IMR-90 (cell line): Measurements from ENCODE around the gene CDH13. TPM values are rescaled to one million over a fixed set of nuclear protein-coding genes. Genes with fewer than 3 reads are reported as not detected.

ENCODE experiments used
- ATAC-seq: fragments of 200-7000 bp; cut with Tn5 transposase; 2 replicates; pipeline ENCODE4 v1.9.1; 2020; ENCODE audit warnings: low read depth, mild to moderate bottlenecking, moderate library complexity
- BruUV-seq: library from RNA; stranded (reverse); fragments of 400-500 nt; replicated peaks from 2 replicates; lab custom pipeline; 2021; lab: Mats Ljungman, UMichigan
- CTCF ChIA-PET: fragments of 300-600 bp; formaldehyde crosslinking; extraction: SDS; loops from one replicate; lab custom pipeline; 2021; ENCODE audit warnings: antibody characterized with exemption; lab: Yijun Ruan, JAX
- POLR2A ChIA-PET: fragments of 300-600 bp; sonication (Branson Sonifier 250); formaldehyde crosslinking; loops from one replicate; lab custom pipeline; 2022; ENCODE audit warnings: antibody characterized with exemption; ENCODE audit not compliant: unreplicated experiment; lab: Charles Lee
- DNase-seq: peaks from one replicate; pipeline ENCODE4 v3.0.0; 2013
- H2AFZ ChIP-seq: replicated peaks from 2 replicates; pipeline ENCODE3; 2013; ENCODE audit warnings: low read length, mild to moderate bottlenecking; ENCODE audit not compliant: poor library complexity
- H2AK5ac ChIP-seq: 2 replicates; pipeline ENCODE4 v1.6.1; 2013; ENCODE audit warnings: low read depth, low read length, inconsistent platforms
- H2AK9ac ChIP-seq: replicated peaks from 2 replicates; pipeline ENCODE3; 2013; ENCODE audit warnings: mild to moderate bottlenecking, low read depth, low read length, moderate library complexity; ENCODE audit not compliant: poor library complexity
- H2BK120ac ChIP-seq: 2 replicates; pipeline ENCODE4 v1.6.1; 2013; ENCODE audit warnings: low read depth, low read length, inconsistent platforms
- H2BK15ac ChIP-seq: 3 replicates; pipeline ENCODE4 v1.6.1; 2013; ENCODE audit warnings: low read depth, low read length, inconsistent platforms
- H2BK20ac ChIP-seq: 2 replicates; pipeline ENCODE4 v1.6.1; 2013; ENCODE audit warnings: low read depth, mild to moderate bottlenecking, inconsistent platforms, low read length, moderate library complexity
- H2BK5ac ChIP-seq: 2 replicates; pipeline ENCODE4 v1.6.1; 2013; ENCODE audit warnings: mild to moderate bottlenecking, low read depth, low read length, inconsistent platforms; ENCODE audit not compliant: poor library complexity, severe bottlenecking
- H3K14ac ChIP-seq: replicated peaks from 2 replicates; pipeline ENCODE4 v1.6.1; 2013; ENCODE audit warnings: low read depth, low read length, inconsistent platforms
- H3K18ac ChIP-seq: 2 replicates; pipeline ENCODE4 v1.6.1; 2013; ENCODE audit warnings: low read depth, low read length, control low read depth
- H3K23ac ChIP-seq: 2 replicates; pipeline ENCODE4 v1.6.1; 2013; ENCODE audit warnings: low read depth, low read length, inconsistent platforms
- H3K27ac ChIP-seq: 2 replicates; pipeline ENCODE4 v1.5.1; 2013; ENCODE audit warnings: mild to moderate bottlenecking, control low read depth, low read length; ENCODE audit not compliant: insufficient read depth
- H3K27me3 ChIP-seq: 2 replicates; pipeline ENCODE4 v1.6.1; 2013; ENCODE audit warnings: low read length; ENCODE audit not compliant: control insufficient read depth, insufficient read depth
- H3K36me3 ChIP-seq: 2 replicates; pipeline ENCODE4 v1.6.1; 2013; ENCODE audit warnings: low read length, mixed read lengths; ENCODE audit not compliant: control insufficient read depth, insufficient read depth
- H3K4ac ChIP-seq: 2 replicates; pipeline ENCODE4 v1.6.1; 2013; ENCODE audit warnings: low read depth, low read length, inconsistent platforms
- H3K4me1 ChIP-seq: 2 replicates; pipeline ENCODE4 v1.6.1; 2013; ENCODE audit warnings: low read length, mixed read lengths; ENCODE audit not compliant: control insufficient read depth, insufficient read depth
- H3K4me2 ChIP-seq: 2 replicates; pipeline ENCODE4 v1.6.1; 2013; ENCODE audit warnings: low read depth, mild to moderate bottlenecking, control low read depth, low read length, moderate library complexity
- H3K4me3 ChIP-seq: 2 replicates; pipeline ENCODE4 v1.5.1; 2013; ENCODE audit warnings: low read depth, mild to moderate bottlenecking, control low read depth, low read length, moderate library complexity; ENCODE audit not compliant: insufficient read depth
- H3K56ac ChIP-seq: 2 replicates; pipeline ENCODE4 v1.6.1; 2013; ENCODE audit warnings: low read length, inconsistent platforms; ENCODE audit not compliant: insufficient read depth; ENCODE audit errors: extremely low read depth
- H3K79me1 ChIP-seq, 2 experiments: 2 replicates each; pipeline ENCODE4 v1.6.1; 2013; ENCODE audit warnings: low read length in 2 of 2, inconsistent platforms in 1 of 2, low read depth in 1 of 2
- H3K9ac ChIP-seq: 2 replicates; pipeline ENCODE4 v1.6.1; 2013; ENCODE audit warnings: low read depth, low read length, control low read depth
- H3K9me1 ChIP-seq: 2 replicates; pipeline ENCODE4 v1.6.1; 2013; ENCODE audit warnings: low read length, inconsistent platforms; ENCODE audit not compliant: insufficient read depth
- H3K9me3 ChIP-seq: 2 replicates; pipeline ENCODE4 v1.6.1; 2013; ENCODE audit warnings: low read length; ENCODE audit not compliant: control insufficient read depth, insufficient read depth
- H4K20me1 ChIP-seq: 2 replicates; pipeline ENCODE4 v1.6.1; 2013; ENCODE audit warnings: low read length, inconsistent platforms; ENCODE audit not compliant: insufficient read depth
- H4K5ac ChIP-seq: 2 replicates; pipeline ENCODE4 v1.6.1; 2013; ENCODE audit warnings: mild to moderate bottlenecking, low read depth, low read length, control low read depth
- H4K8ac ChIP-seq, 2 experiments: 2 replicates each; pipeline ENCODE4 v1.6.1; 2013; ENCODE audit warnings: low read depth in 2 of 2, low read length in 2 of 2, control low read depth in 1 of 2, inconsistent platforms in 1 of 2
- H4K91ac ChIP-seq: 2 replicates; pipeline ENCODE4 v1.6.1; 2013; ENCODE audit warnings: low read depth, low read length, inconsistent platforms; ENCODE audit not compliant: insufficient read depth
- CEBPB ChIP-seq: IDR thresholded peaks from 2 replicates; pipeline ENCODE4 v1.6.1; 2012; ENCODE audit warnings: low read depth, low read length, improper control_type of control experiment
- CHD1 ChIP-seq: IDR thresholded peaks from 2 replicates; pipeline ENCODE4 v1.6.1; 2012; ENCODE audit warnings: low read depth, low read length, improper control_type of control experiment
- ELK1 ChIP-seq: fragments of 150-350 bp; IDR thresholded peaks from 2 replicates; pipeline ENCODE4 v1.6.1; 2016; ENCODE audit warnings: low read depth, mild to moderate bottlenecking, low read length, moderate library complexity, borderline replicate concordance
- FOS ChIP-seq: fragments of 150-350 bp; IDR thresholded peaks from 2 replicates; pipeline ENCODE4 v1.6.1; 2016; ENCODE audit warnings: low read depth, low read length
- MAFK ChIP-seq: IDR thresholded peaks from 2 replicates; pipeline ENCODE4 v1.6.1; 2012; ENCODE audit warnings: low read depth, low read length, improper control_type of control experiment
- MAZ ChIP-seq: IDR thresholded peaks from 2 replicates; pipeline ENCODE4 v1.6.1; 2012; ENCODE audit warnings: low read depth, mild to moderate bottlenecking, low read length, improper control_type of control experiment, moderate library complexity, borderline replicate concordance
- MXI1 ChIP-seq: IDR thresholded peaks from 2 replicates; pipeline ENCODE4 v1.6.1; 2012; ENCODE audit warnings: low read depth, mild to moderate bottlenecking, low read length, moderate library complexity, borderline replicate concordance
- WGBS, 2 experiments: methylation state at CpG; one replicate each; pipeline versions ENCODE4 v1.1.5 to v1.1.7; 2013; ENCODE audit warnings: missing lambda C conversion rate in 2 of 2; ENCODE audit not compliant: insufficient read length in 1 of 2; ENCODE audit errors: extremely low coverage in 2 of 2; 5-methylcytosine and 5-hydroxymethylcytosine counted together
- dilution Hi-C: fragments of 300-500 bp; cut with HindIII; formaldehyde crosslinking; loops from one replicate; pipeline ENCODE4 v1.14.3; 2018; ENCODE audit warnings: low sequenced_read_pairs; ENCODE audit not compliant: unreplicated experiment
- in situ Hi-C: fragments of 300-500 bp; cut with MboI; formaldehyde crosslinking; loops from 3 replicates; pipeline ENCODE4 v1.14.3; 2019; ENCODE audit warnings: low sequenced_read_pairs, inconsistent platforms, mixed read lengths
- intact Hi-C: fragments of 100-400 bp; cut with micrococcal nuclease; formaldehyde crosslinking; loops from 2 replicates; pipeline ENCODE4 v1.10.0; 2022
- polyA plus RNA-seq, 3 experiments: library from polyadenylated mRNA; depleted of rRNA; stranded (reverse); fragments of >200 nt; gene quantifications; 2 replicates each; pipeline ENCODE4 v1.2.3, GENCODE V29; 2012; ENCODE audit warnings: low replicate concordance in 1 of 3
- total RNA-seq: library from RNA; depleted of rRNA; stranded (reverse); fragments of >200 nt; gene quantifications from 2 replicates; pipeline ENCODE4 v1.2.3, GENCODE V29; 2012

Gene CDH13
- total and polyA plus RNA-seq, 2 of the 4 experiments (the other 2 are of a cell fraction): 61.6 to 74.7 TPM

- H2BK120ac ChIP-seq: no peak overlapping the region
- H4K20me1 ChIP-seq: no peaks in the 10 kb centered on the region
- no peak overlapping the region for H2AK5ac ChIP-seq
- no peak overlapping the region for H3K4me2 ChIP-seq
- H2BK15ac ChIP-seq: no peak overlapping the region
- no peaks in the 10 kb centered on the region for H3K27me3 ChIP-seq
- in situ Hi-C loops: no loop called here
- peak; percentile 52 for ATAC-seq
- no peak overlapping the region for H3K4ac ChIP-seq
- intact Hi-C loops: no loop called here
- peaks cover 8% of the 10 kb centered on the region; the same call in 1 of the 2 replicates for H3K9me1 ChIP-seq
- no peak overlapping the region for H4K8ac ChIP-seq
- no peak overlapping the region for H3K23ac ChIP-seq
- POLR2A ChIA-PET: no interaction called here
- WGBS, 2 experiments: 40% methylated on average over 1 of the region's 3 CpGs; no CpG with 5 or more reads in 1 of the 2 experiments
- no peak overlapping the region for H3K27ac ChIP-seq
- H2BK5ac ChIP-seq: no peak overlapping the region
- BruUV-seq: no TSS peak
- H3K9me3 ChIP-seq: no peaks in the 10 kb centered on the region
- H3K4me1 ChIP-seq: peaks cover 14% of the 10 kb centered on the region
- H4K5ac ChIP-seq: no peak overlapping the region
- no peak overlapping the region for H2AFZ ChIP-seq
- peak; percentile 75 for DNase-seq
- no peak overlapping the region for H2BK20ac ChIP-seq
- H3K36me3 ChIP-seq: no peaks in the 10 kb centered on the region
- peaks cover 0 to 7% of the 10 kb centered on the region in 2 experiments; a peak in 1 of 4 replicates for H3K79me1 ChIP-seq
- dilution Hi-C loops: no loop called here
- H3K18ac ChIP-seq: no peak overlapping the region
- no peak overlapping the region for H2AK9ac ChIP-seq
- H3K9ac ChIP-seq: no peak overlapping the region
- H3K14ac ChIP-seq: no peak overlapping the region
- no peak overlapping the region for H3K56ac ChIP-seq
- H3K4me3 ChIP-seq: no peak overlapping the region
- CTCF ChIA-PET: no interaction called here
- TF ChIP-seq ELK1: no peak
- TF ChIP-seq CHD1: no peak
- TF ChIP-seq MAZ: no peak
- no peak; the same call in 1 of the 2 replicates for TF ChIP-seq MAFK
- peak; percentile 41; the same call in 1 of the 2 replicates for TF ChIP-seq FOS
- no peak for TF ChIP-seq CEBPB
- 0 out of 2 replicates have a peak, but pooled peaks have one; percentile 13 for TF ChIP-seq MXI1
- no peak overlapping the region for H4K91ac ChIP-seq
These were observed 709.8 kb downstream of the CDH13 start for GRCh38 chr16:83336603-83337002.
